HepG2 (cell line): ENCODE data around the gene GPS1. TPM values are rescaled to one million over a fixed set of nuclear protein-coding genes. Genes with fewer than 3 reads are reported as not detected.

ENCODE experiments used
- ATAD3A ChIP-seq: sonication (generic); formaldehyde crosslinking; IDR thresholded peaks from 2 replicates; pipeline ENCODE4 v1.4.0; 2020; ENCODE audit warnings: missing genetic modification reagents
- CAMTA2 ChIP-seq: sonication (generic); formaldehyde crosslinking; IDR thresholded peaks from 2 replicates; pipeline ENCODE4 v1.4.0; 2020; ENCODE audit warnings: mild to moderate bottlenecking, missing genetic modification reagents, borderline replicate concordance
- CEBPZ ChIP-seq: IDR thresholded peaks from 2 replicates; pipeline ENCODE4 v1.6.1; 2012; ENCODE audit warnings: low read length, improper control_type of control experiment
- FOSL1 ChIP-seq: sonication (generic); formaldehyde crosslinking; IDR thresholded peaks from 2 replicates; pipeline ENCODE4 v1.9.0; 2021; ENCODE audit warnings: missing genetic modification reagents, borderline replicate concordance
- IKZF5 ChIP-seq: IDR thresholded peaks from 2 replicates; pipeline ENCODE4 v1.6.1; 2018; ENCODE audit warnings: missing genetic modification reagents, mild to moderate bottlenecking, missing compliant biosample characterization
- SIX1 ChIP-seq: sonication (generic); formaldehyde crosslinking; IDR thresholded peaks from 2 replicates; pipeline ENCODE4 v1.4.0; 2020; ENCODE audit warnings: missing genetic modification reagents, borderline replicate concordance
- SMYD3 ChIP-seq: sonication (generic); formaldehyde crosslinking; IDR thresholded peaks from 2 replicates; pipeline ENCODE4 v1.8.1; 2023; ENCODE audit warnings: mild to moderate bottlenecking, missing genetic modification reagents
- SOX5 ChIP-seq: IDR thresholded peaks from 2 replicates; pipeline ENCODE4 v1.6.1; 2016; ENCODE audit warnings: borderline replicate concordance
- STAT5B ChIP-seq: sonication (generic); formaldehyde crosslinking; IDR thresholded peaks from 2 replicates; pipeline ENCODE4 v1.4.0; 2020; ENCODE audit warnings: missing genetic modification reagents
- TAF15 ChIP-seq: fragments of 200-400 bp; formaldehyde crosslinking; IDR thresholded peaks from one replicate; pipeline ENCODE4 v1.6.1; 2018; ENCODE audit warnings: mild to moderate bottlenecking, low read depth, low read length; ENCODE audit not compliant: poor library complexity, severe bottlenecking
- THAP11 ChIP-seq: IDR thresholded peaks from 2 replicates; pipeline ENCODE4 v1.6.1; 2016; ENCODE audit warnings: missing biosample characterization, missing genetic modification reagents
- THAP7 ChIP-seq: sonication (generic); formaldehyde crosslinking; IDR thresholded peaks from 2 replicates; pipeline ENCODE4 v1.8.1; 2023; ENCODE audit warnings: mild to moderate bottlenecking, missing genetic modification reagents
- ZBTB7A ChIP-seq: sonication (generic); formaldehyde crosslinking; IDR thresholded peaks from 2 replicates; pipeline ENCODE4 v1.8.0; 2022; ENCODE audit warnings: mild to moderate bottlenecking, missing genetic modification reagents
- ZFAT ChIP-seq: sonication (generic); formaldehyde crosslinking; conservative IDR thresholded peaks from 2 replicates; pipeline ENCODE4 v1.8.1; 2023; ENCODE audit warnings: missing genetic modification reagents, inconsistent platforms
- ZFP41 ChIP-seq: sonication (generic); formaldehyde crosslinking; IDR thresholded peaks from 2 replicates; pipeline ENCODE4 v1.4.0; 2020; ENCODE audit warnings: mild to moderate bottlenecking, missing genetic modification reagents, borderline replicate concordance
- ZNF567 ChIP-seq: sonication (generic); formaldehyde crosslinking; IDR thresholded peaks from 2 replicates; pipeline ENCODE4 v1.8.1; 2023; ENCODE audit warnings: mild to moderate bottlenecking, missing genetic modification reagents, borderline replicate concordance
- ZNF646 ChIP-seq: sonication (generic); formaldehyde crosslinking; IDR thresholded peaks from 2 replicates; pipeline ENCODE4 v1.9.0; 2021; ENCODE audit warnings: mild to moderate bottlenecking, missing genetic modification reagents
- polyA plus RNA-seq, 8 experiments: library from polyadenylated mRNA; depleted of rRNA in 3 of 8; stranded (reverse) in 7 of 8; unstranded in 1 of 8; fragments of >200 nt; fragmentation: Illumina TruSeq in 4 of 8; extraction: Trizol in 4 of 8; gene quantifications; 2 replicates each; pipeline versions ENCODE4 v1.2.1 to v1.2.3, GENCODE V29; 2011 to 2016; ENCODE audit warnings: low read depth in 4 of 8, missing spikeins in 1 of 8, mixed read lengths in 1 of 8; ENCODE audit not compliant: insufficient read depth in 1 of 8
- total RNA-seq, 5 experiments: library from RNA; depleted of rRNA; stranded (reverse); fragments of >200 nt; fragmentation: Illumina TruSeq; extraction: Trizol; gene quantifications; 2 replicates each; pipeline ENCODE4 v1.2.3, GENCODE V29; 2016; ENCODE audit warnings: low read depth in 1 of 5

Gene GPS1
- total and polyA plus RNA-seq, 2 of the 13 experiments (the other 11 are each of a cell fraction or from before 2014, with no cell fraction given): 124 to 128 TPM

GRCh38 chr17:82056729-82057621 lies 5.3 kb downstream of the GPS1 start (continued):
- TF ChIP-seq CEBPZ: no peak
- 0 out of 2 replicates have a peak, but pooled peaks have one; percentile 28 for TF ChIP-seq IKZF5
- TF ChIP-seq ZBTB7A (CRISPR knock-in tag): peak; percentile 86; the same call in 1 of the 2 replicates
- TF ChIP-seq ZNF567 (CRISPR knock-in tag): peak; percentile 47; the same call in 1 of the 2 replicates
- TF ChIP-seq STAT5B (CRISPR knock-in tag): no peak
- no peak for TF ChIP-seq SOX5
- no peak for TF ChIP-seq SMYD3 (CRISPR knock-in tag)
- TF ChIP-seq ATAD3A (CRISPR knock-in tag): no peak
- no peak for TF ChIP-seq TAF15
- TF ChIP-seq SIX1 (CRISPR knock-in tag): no peak
- 0 out of 2 replicates have a peak, but pooled peaks have one; percentile 4 for TF ChIP-seq ZFP41 (CRISPR knock-in tag)
- no peak for TF ChIP-seq ZFAT (CRISPR knock-in tag)
- TF ChIP-seq CAMTA2 (CRISPR knock-in tag): no peak
- TF ChIP-seq THAP11: no peak
- TF ChIP-seq ZNF646 (CRISPR knock-in tag): no peak
- TF ChIP-seq FOSL1 (CRISPR knock-in tag): no peak
- TF ChIP-seq THAP7 (CRISPR knock-in tag): 0 out of 2 replicates have a peak, but pooled peaks have one; percentile 84
